Stimulated activated CD4-positive, alpha-beta T cell treated with anti-CD3 and anti-CD28 coated beads, Interleukin-1b, Interleukin-23, amount 100 ng/mL, for 4 hours (primary cell): ENCODE measurements around the gene EIF1.
A peak's percentile ranks its signal among the peaks of the same experiment; 100 is the strongest.

Source experiments
- DNase-seq, 2 donors: peaks; one replicate each; pipeline ENCODE4 v3.0.0-alpha.2; 2020; ENCODE audit warnings: low read depth in 2 of 2

Gene EIF1

GRCh38 chr17:41735744-41736143 is 47.1 kb downstream of the EIF1 start:
- no peak for DNase-seq

- DNase-seq, result no peak
These were observed 48.4 kb downstream of the EIF1 start for GRCh38 chr17:41736983-41737679.

GRCh38 chr17:41737680-41738023 is 49.0 kb downstream of the EIF1 start:
- DNase-seq, result no peak

- DNase-seq, result peak; percentile 69 to 73
These were observed 49.6 kb downstream of the EIF1 start for GRCh38 chr17:41738077-41738800.

GRCh38 chr17:41738801-41739112 is 50.1 kb downstream of the EIF1 start:
- no peak for DNase-seq

- DNase-seq, result no peak
These were observed 51.1 kb downstream of the EIF1 start for GRCh38 chr17:41739661-41740352.

GRCh38 chr17:41740506-41740905 is 51.8 kb downstream of the EIF1 start:
- DNase-seq, result no peak

GRCh38 chr17:41741709-41742108 is 53.0 kb downstream of the EIF1 start:
- DNase-seq, result no peak
